Rectal smooth muscle tissue (tissue), 1 donor: ENCODE measurements around the gene BGLAP.

Source experiments
- H3K27ac ChIP-seq: one replicate; pipeline ENCODE4 v1.7.0; 2013; ENCODE audit warnings: low read depth, low read length, inconsistent platforms
- H3K27me3 ChIP-seq: one replicate; pipeline ENCODE4 v1.7.0; 2013; ENCODE audit warnings: low read length; ENCODE audit not compliant: control insufficient read depth, insufficient read depth
- H3K36me3 ChIP-seq: one replicate; pipeline ENCODE4 v1.7.0; 2013; ENCODE audit warnings: low read length; ENCODE audit not compliant: control insufficient read depth, insufficient read depth
- H3K4me1 ChIP-seq: one replicate; pipeline ENCODE4 v1.7.0; 2013; ENCODE audit warnings: low read length; ENCODE audit not compliant: control insufficient read depth, insufficient read depth
- H3K4me3 ChIP-seq: one replicate; pipeline ENCODE4 v1.7.0; 2013; ENCODE audit warnings: low read length
- H3K9ac ChIP-seq: one replicate; pipeline ENCODE4 v1.7.0; 2013; ENCODE audit warnings: low read length

The BGLAP gene

GRCh38 chr1:156285437-156285836, 43.5 kb downstream of the BGLAP start:
- H3K27ac ChIP-seq: no peak overlapping the region
- no peaks in the 10 kb centered on the region for H3K36me3 ChIP-seq
- H3K4me3 ChIP-seq: no peak overlapping the region
- no peak overlapping the region for H3K9ac ChIP-seq
- peaks cover 16% of the 10 kb centered on the region for H3K4me1 ChIP-seq
- no peaks in the 10 kb centered on the region for H3K27me3 ChIP-seq

DNA sequence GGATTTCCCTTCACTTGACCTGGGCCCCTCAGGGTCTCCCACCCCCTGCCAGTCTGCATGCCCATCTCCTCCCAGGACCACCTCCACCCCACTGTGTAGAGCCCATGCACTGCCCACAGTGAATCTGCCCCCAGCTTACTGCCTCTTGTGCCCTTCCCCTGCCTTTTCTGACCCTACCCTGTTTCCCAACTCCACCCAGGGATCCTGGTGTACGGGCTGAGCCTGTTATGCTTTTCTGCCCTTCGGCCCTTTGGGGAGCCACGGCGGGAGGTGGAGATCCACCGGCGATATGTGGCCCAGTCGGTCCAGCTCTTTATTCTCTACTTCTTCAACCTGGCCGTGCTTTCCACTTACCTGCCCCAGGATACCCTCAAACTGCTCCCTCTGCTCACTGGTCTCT, 44.1 kb downstream of the BGLAP start:
- H3K27ac ChIP-seq: no peak overlapping the region
- no peak overlapping the region for H3K4me3 ChIP-seq
- no peak overlapping the region for H3K9ac ChIP-seq
- peaks cover 15% of the 10 kb centered on the region for H3K4me1 ChIP-seq
- no peaks in the 10 kb centered on the region for H3K27me3 ChIP-seq
- H3K36me3 ChIP-seq: no peaks in the 10 kb centered on the region

DNA sequence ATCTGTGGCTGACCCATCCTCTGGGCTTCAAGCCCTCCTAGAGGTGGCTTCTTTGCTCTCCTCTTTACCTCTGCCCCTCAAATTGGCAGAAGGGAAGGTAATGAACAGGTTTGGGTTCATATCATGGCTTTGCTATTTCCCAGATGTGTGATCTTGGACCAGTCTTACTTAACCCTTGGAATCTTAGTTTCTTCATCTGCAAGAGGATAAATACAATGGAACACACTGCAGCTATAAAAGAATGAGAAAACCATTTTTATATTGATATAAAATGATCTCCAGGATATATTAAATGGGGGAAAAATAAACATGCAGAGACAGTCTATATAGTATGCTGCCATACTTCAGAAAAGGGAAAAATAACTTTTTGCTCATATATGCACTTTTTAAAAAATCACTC, 47.9 kb downstream of the BGLAP start:
- no peak overlapping the region for H3K9ac ChIP-seq
- H3K27me3 ChIP-seq: no peaks in the 10 kb centered on the region
- no peak overlapping the region for H3K4me3 ChIP-seq
- H3K36me3 ChIP-seq: no peaks in the 10 kb centered on the region
- H3K4me1 ChIP-seq: peaks cover 7% of the 10 kb centered on the region
- H3K27ac ChIP-seq: no peak overlapping the region

GRCh38 chr1:156291226-156292061, 49.5 kb downstream of the BGLAP start:
- Histone ChIP-seq H3K4me3 (peak overlapping the region; percentile 69), H3K4me1 (peaks cover 11% of the 10 kb centered on the region), H3K27me3 (no peaks in the 10 kb centered on the region), H3K27ac (peak overlapping the region; percentile 77), H3K9ac (peak overlapping the region; percentile 39), H3K36me3 (no peaks in the 10 kb centered on the region)
